ENCODE results near the gene NANP.
"Not testable (repeated sequence)": the region's sequence is repeated elsewhere in the genome, so short reads cannot be mapped to it uniquely, and the experiment has no call there.

Gene NANP

GRCh38 chr20:25606094-25606695, 17.6 kb downstream of the NANP start:
- DNase-seq (ENCODE audit: low read depth, low spot score) = no peak

- DNase-seq (ENCODE audit: low read depth, low spot score) = no peak
These were observed 18.7 kb downstream of the NANP start for GRCh38 chr20:25605148-25605547.

DNA sequence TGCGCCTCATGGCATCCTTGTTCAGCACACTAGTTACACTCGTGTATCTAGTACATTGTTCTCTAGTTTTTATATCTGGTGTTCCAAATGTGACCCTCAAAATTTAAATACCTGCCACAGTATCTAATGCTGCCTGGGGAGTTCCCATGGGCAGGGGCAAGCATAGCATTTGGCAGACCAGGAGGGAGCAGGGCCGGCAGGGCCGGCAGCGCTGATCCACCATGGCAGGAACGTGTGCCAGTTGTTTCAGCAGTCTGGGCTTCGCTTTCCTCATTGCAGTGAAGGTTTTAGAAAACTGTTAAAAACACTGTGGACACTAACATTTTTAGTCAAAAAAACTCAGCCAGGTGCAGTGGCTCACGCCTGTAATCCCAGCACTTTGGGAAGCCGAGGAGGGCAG, 19.2 kb downstream of the NANP start:
- no peak for DNase-seq (ENCODE audit: low read depth, low spot score)

- DNase-seq (ENCODE audit: low read depth, low spot score) = not testable (repeated sequence)
These were observed 20.9 kb downstream of the NANP start for GRCh38 chr20:25602914-25603309.

DNA sequence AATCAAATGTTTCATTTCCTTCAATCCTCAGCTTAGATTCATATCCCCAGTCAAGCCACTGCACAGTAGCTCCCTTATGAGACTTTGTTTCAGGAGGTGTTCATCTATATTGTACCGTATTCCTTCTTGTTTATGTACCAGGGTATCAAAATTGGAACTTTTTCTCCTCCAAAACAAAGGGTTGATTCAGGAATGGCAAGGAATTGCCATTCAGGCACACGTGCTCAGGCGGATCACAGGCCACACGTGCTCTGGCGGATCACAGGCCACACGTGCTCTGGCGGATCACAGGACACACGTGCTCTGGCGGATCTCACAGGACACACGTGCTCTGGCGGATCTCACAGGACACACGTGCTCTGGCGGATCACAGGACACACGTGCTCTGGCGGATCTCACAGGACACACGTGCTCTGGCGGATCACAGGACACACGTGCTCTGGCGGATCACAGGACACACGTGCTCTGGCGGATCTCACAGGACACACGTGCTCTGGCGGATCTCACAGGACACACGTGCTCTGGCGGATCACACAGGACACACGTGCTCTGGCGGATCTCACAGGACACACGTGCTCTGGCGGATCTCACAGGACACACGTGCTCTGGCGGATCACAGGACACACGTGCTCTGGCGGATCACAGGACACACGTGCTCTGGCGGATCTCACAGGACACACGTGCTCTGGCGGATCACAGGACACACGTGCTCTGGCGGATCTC, 21.5 kb downstream of the NANP start:
- DNase-seq (ENCODE audit: low read depth, low spot score) = not testable (repeated sequence)

- no peak for DNase-seq (ENCODE audit: low read depth, low spot score)
These were observed 22.2 kb downstream of the NANP start for GRCh38 chr20:25601659-25602058.

DNA sequence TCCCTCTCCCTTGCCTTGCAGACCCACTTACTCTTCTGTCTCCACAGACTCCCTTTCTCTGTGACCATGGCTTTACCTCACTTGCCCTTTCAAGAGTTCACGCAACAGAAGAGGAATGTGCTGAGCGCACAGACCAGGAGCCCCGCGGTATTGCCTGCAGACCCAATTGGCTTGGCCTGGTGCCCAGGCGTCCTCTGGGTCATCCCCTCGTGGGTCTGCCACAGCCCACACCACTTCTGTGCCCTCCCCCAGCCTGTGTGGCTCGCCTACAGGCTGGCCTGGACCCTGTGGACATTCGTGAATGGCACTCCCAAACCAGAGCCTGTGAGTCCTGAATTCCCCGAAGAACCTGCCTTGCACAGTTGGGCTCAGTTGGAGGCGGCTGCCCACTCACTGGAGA, 23.2 kb downstream of the NANP start:
- no peak for DNase-seq (ENCODE audit: low read depth, low spot score)

GRCh38 chr20:25592135-25592852, 31.5 kb downstream of the NANP start:
- no peak for DNase-seq (ENCODE audit: low read depth, low spot score)

GRCh38 chr20:25590778-25591177, 33.0 kb downstream of the NANP start:
- not testable (repeated sequence) for DNase-seq (ENCODE audit: low read depth, low spot score)

DNA sequence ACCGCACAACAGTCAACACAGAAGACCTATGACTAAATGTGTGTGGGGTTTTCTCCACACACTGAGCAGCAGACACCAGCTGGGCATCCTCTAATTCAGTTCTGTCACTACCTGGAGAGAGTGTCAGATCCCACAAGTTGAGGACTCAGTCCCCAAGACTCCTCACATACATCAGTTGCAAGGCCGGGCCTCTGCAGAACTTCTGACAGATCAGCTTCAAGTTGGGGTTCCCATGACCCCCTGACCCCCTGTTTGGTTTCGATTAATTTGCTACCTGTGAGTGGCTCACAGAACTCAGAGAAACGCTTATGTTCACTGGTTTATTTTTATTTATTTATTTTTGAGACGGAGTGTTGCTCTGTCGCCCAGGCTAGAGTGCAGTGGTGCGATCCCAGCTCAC, 35.3 kb downstream of the NANP start:
- DNase-seq (ENCODE audit: low read depth, low spot score) = no peak

DNA sequence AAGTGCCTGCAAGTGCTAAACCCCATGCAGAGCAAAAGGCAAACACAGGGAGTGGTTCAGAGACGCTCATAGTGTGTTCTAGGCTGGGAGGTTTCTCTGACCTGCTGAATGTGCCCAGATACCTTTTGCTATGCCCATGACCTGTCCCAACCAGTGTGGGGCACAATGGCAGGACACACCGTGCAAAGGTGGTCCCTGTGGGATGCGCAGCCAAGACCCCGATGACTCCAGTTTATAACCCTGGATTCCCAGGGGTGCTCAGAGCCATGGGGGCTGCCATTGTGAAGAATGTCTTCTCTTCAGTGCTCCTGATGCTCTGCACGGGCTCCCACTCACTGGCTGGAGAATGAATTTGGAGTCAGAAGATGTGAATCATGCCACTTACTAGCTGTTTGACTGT, 36.3 kb downstream of the NANP start:
- DNase-seq (ENCODE audit: low read depth, low spot score) = no peak

- no peak for DNase-seq (ENCODE audit: low read depth, low spot score)
These were observed 36.9 kb downstream of the NANP start for GRCh38 chr20:25586877-25587276.

GRCh38 chr20:25584905-25585704, 38.7 kb downstream of the NANP start, which contains the start of gene NINL:
Gene NINL, minus strand, starts transcription at chr20:25585531. Its CDS starts 58,944 bp downstream, at chr20:25526587.
- DNase-seq (ENCODE audit: low read depth, low spot score) = peak; percentile 9

- DNase-seq (ENCODE audit: low read depth, low spot score) = not testable (repeated sequence)
These were observed 40.2 kb downstream of the NANP start for GRCh38 chr20:25583607-25584006.

GRCh38 chr20:25580711-25581110, 43.1 kb downstream of the NANP start:
- DNase-seq (ENCODE audit: low read depth, low spot score) = no peak

DNA sequence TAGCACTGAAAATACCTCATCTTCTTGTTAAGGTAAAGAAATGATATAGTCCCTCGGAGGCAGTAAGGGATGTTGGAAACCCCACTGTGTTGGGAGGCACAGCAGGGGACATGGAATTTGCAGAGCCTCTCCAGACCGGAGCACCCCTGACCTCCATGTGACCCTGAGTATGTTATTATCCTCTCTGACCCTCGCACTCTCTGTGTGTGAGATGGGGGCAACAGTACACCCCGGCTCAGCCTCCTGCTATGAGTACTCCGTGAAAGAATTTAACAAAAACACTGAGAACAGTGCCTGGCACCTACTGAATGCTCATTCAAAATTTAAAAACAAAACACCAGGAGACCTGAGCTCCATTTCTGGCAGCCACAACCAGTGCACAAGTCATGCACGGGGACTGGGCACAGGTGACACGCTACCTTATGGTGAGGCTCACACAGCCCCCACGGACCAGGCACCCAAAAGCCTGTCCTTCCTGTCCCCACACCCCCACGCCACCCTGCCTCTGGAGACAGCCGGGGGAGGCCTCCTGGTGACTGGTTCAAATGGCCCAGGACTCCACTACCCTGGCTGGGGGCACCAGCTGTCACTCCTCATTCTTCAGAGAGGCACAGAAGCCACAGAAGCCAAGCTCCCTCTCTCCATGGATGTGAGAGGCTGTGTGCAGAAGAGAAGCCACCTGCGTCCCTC, 44.6 kb downstream of the NANP start:
- DNase-seq (ENCODE audit: low read depth, low spot score) = no peak

DNA sequence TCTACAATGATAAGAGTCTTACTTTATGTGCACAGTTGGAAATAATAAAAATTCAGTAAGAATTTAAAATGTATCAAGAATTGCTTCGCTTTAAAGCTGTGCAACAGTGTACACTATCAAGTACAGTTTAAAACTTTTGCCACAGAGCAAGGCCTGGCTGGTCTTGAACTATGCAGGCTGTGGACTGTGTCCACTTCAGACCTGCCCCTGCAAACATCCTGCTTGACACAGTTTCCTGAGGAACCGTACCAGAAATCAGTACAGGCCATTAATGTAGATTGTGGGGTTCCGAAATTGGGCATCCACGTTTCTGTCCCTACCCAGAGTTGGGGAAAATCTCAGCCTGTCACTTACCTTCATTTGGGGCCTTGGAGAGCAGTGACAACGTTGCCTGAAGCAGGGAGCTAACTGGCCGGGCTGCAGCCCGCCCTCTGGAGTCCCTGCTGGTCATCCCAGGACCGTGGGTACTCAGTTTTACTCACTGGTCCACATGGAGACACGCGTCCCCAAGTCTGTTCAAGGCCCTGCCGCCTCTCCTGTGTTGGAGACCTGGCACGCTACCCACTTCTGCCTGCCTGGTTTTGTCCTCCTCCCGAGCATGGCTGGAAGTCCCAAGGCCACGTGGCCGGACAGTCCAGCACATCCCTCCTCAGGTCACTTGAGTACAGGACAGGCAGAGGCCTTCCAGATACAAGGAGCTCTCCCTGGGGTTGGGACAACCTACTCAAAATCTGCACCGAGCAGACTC, 46.9 kb downstream of the NANP start:
- DNase-seq (ENCODE audit: low read depth, low spot score) = no peak

DNA sequence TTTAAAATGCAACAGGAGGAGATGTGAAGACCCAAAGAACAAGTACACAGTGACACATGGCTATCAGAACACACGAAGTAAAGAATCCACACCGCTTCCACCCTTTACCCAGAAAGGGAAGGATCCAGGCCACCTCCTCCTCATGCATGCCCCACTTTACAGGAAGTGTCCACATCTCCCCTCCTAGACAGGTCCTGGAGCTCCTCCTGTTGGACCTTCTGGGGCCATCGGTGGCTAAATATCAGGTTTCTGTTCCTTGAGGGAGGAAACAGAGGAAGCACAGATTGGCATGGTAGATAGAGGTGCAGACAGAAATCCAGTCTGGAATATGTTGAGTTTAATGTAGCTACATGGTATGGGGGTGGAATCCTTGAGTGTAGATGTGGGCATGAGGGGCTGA, 49.4 kb downstream of the NANP start:
- no peak for DNase-seq (ENCODE audit: low read depth, low spot score)

DNA sequence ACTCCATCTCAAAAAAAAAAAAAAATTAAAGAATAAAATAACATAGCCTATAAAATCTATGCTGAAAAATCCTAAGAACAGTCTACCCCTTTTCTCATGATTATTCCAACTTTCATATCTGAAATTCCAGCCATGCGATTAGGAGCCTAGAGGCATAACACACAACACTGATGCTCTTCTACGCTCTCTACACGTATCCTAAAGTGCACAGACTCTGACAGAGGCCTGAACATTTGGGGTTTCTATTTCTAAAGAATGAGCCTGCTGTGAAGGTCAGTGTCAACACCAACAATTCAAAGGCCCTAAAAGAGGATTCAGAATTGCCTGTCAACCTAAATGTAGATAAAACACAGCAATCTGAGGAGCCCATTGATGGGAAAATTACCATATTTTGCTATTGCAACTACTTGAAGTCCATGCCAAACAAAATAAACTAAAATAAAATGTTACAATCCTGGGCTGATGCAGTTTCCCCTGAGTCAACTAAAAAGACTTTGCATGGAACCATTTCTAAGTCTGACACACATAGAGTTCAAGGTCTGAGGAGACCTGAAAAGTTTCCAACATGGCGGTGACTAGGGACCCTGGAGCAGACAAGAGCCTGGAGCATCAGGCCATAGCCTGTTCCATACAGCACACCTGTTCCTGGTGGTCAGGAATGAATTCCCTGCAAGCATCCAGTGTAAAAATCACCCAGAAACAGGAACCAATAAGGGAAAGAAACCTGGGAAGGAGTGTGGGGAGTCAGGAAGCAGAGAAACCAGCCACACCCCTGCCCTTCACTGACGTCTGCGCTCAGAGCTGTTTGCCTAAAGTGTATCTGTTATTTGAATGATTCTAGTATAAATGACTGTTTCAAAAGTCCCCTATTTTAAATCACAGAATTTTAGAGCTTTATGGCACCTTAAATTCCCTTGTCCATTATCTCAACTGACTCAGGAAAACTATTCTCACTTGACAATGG, 50.2 kb downstream of the NANP start:
- DNase-seq (ENCODE audit: low read depth, low spot score) = no peak

Data from activated naive CD8-positive, alpha-beta T cell treated with anti-CD3 and anti-CD28 coated beads, Interleukin-2, amount 50 U/mL, for 16 hours (primary cell).